Peyer's patch (tissue), 4 donors: ENCODE measurements around the gene DTD2. TPM values are rescaled to one million over a fixed set of nuclear protein-coding genes. Genes with fewer than 3 reads are reported as not detected.

Source experiments
- DNase-seq, 3 donors: peaks; one replicate each; pipeline ENCODE4 v3.0.0-alpha.2; 2017 to 2019
- H3K27ac ChIP-seq, 4 donors: fragments of 200-600 bp; sonication (generic); one replicate each; pipeline ENCODE4 v1.5.1; 2016 to 2019
- H3K27me3 ChIP-seq, 2 donors: fragments of 200-600 bp; sonication (generic); one replicate each; pipeline ENCODE4 v1.5.1; 2019
- H3K36me3 ChIP-seq, 3 donors: fragments of 200-600 bp; sonication (generic); one replicate each; pipeline ENCODE4 v1.5.1; 2016 to 2019
- H3K4me1 ChIP-seq, 4 donors: fragments of 200-600 bp; sonication (generic); one replicate each; pipeline ENCODE4 v1.5.1; 2016 to 2019
- H3K4me3 ChIP-seq, 4 donors: fragments of 200-600 bp; sonication (generic); 1 replicate in 3 of 4; 2 replicates in 1 of 4; pipeline ENCODE4 v1.5.1; 2016 to 2019; ENCODE audit warnings: mild to moderate bottlenecking in 1 of 4
- H3K9me3 ChIP-seq, 4 donors: fragments of 200-600 bp; sonication (generic); one replicate each; pipeline ENCODE4 v1.5.1; 2016 to 2019; ENCODE audit warnings: mild to moderate bottlenecking in 1 of 4
- POLR2A ChIP-seq, 2 donors: fragments of 450-650 bp; IDR thresholded peaks; one replicate each; pipeline ENCODE4 v1.5.1; 2017; ENCODE audit warnings: antibody characterized with exemption in 2 of 2, mild to moderate bottlenecking in 2 of 2, moderate library complexity in 2 of 2
- total RNA-seq, 4 donors: library from RNA; depleted of rRNA; stranded (reverse); fragments of >200 nt; gene quantifications; one replicate each; pipeline ENCODE4 v1.1.0, GENCODE V29; 2016
- TF ChIP-seq, protein P1 (sequence below), 6 experiments: fragments of 450-650 bp in 4 of 6; fragments of 200-600 bp in 2 of 6; sonication (generic) in 1 of 6; IDR thresholded peaks; one replicate each; pipeline ENCODE4 v1.5.1; 2017 to 2019; ENCODE audit warnings: antibody characterized with exemption in 6 of 6, mild to moderate bottlenecking in 3 of 6, moderate library complexity in 1 of 6

Gene DTD2
- total RNA-seq, 4 donors from 2014 or later, result 15.7 to 24.4 (median 18.9) TPM

DNA sequence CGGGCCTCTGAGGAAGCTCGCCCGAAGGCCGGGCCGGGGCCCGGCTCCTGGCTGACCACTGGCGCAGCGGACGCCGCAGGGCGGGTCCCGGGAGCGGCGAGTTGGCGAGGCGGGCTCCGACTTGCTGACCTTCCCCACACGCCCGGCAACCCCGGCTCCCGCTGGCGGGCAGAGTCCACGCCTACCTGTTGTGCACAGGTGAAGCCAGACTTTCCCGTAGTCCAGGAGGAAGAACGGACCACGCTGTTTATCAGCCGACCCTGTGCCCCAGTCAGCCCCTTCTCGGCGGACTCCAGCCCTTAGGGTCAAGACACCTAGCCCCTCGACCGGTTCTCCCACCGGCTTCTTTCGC lies 37.4 kb downstream of the DTD2 start:
- TF ChIP-seq POLR2A (IDR thresholded peaks at IDR 0.05), result no peak
- TF ChIP-seq, protein P1, sequence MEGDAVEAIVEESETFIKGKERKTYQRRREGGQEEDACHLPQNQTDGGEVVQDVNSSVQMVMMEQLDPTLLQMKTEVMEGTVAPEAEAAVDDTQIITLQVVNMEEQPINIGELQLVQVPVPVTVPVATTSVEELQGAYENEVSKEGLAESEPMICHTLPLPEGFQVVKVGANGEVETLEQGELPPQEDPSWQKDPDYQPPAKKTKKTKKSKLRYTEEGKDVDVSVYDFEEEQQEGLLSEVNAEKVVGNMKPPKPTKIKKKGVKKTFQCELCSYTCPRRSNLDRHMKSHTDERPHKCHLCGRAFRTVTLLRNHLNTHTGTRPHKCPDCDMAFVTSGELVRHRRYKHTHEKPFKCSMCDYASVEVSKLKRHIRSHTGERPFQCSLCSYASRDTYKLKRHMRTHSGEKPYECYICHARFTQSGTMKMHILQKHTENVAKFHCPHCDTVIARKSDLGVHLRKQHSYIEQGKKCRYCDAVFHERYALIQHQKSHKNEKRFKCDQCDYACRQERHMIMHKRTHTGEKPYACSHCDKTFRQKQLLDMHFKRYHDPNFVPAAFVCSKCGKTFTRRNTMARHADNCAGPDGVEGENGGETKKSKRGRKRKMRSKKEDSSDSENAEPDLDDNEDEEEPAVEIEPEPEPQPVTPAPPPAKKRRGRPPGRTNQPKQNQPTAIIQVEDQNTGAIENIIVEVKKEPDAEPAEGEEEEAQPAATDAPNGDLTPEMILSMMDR (IDR thresholded peaks at IDR 0.05), result no peak
- H3K27me3 ChIP-seq, result no peaks in the 10 kb centered on the region
- peaks cover 0 to 13% (median 4%) of the 10 kb centered on the region in 4 donors for H3K4me1 ChIP-seq
- H3K27ac ChIP-seq, result peak overlapping the region; percentile 80 to 95 (median 89)
- peak overlapping the region; percentile 86 to 99 (median 93) for H3K4me3 ChIP-seq
- no peaks in the 10 kb centered on the region for H3K36me3 ChIP-seq
- H3K9me3 ChIP-seq, result no peaks in the 10 kb centered on the region
- peak; percentile 38 to 89 (median 80) for DNase-seq

DNA sequence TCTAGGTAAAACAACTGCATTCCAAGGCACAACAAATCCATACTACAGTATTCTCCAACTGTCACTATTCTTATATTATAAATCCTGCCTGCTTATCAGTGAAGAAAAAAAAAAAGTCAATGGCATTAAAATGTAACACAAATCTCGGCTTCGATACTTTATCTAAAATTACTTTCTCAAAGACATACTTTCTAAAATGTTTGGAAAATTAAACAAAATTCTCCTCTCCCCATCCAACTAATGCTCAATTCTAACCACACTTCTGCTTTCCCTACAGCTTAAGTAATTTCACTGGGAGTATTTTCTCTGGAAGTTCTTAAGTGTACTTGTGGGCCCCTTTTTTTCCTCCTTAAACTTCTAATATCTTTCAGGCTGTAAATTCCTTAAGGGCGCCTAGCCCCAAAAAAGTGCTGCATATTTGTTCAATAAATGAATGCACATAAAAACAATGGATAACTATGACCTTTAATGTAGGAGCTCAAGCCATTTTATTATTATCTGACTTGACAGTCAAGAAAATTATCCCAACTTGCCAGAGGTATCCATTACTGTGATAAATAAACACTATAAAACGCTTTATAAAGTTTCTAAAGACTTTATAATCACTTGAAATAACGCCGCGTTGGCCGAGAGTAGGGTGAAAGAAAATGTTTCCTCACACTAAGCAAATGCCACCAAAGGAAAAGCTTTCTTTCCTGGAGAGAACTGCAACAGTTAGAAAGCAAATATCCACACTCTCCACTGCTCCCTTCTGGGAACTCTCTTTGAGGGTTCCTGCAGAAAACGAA lies 37.9 kb downstream of the DTD2 start:
- no peaks in the 10 kb centered on the region for H3K27me3 ChIP-seq
- H3K36me3 ChIP-seq, result no peaks in the 10 kb centered on the region
- H3K4me3 ChIP-seq, result peak overlapping the region; percentile 86 to 99 (median 93)
- peak overlapping the region; percentile 80 to 95 (median 89) for H3K27ac ChIP-seq
- H3K9me3 ChIP-seq, result no peaks in the 10 kb centered on the region
- peaks cover 0 to 13% (median 4%) of the 10 kb centered on the region in 4 donors for H3K4me1 ChIP-seq
- DNase-seq, result no peak
- no peak for TF ChIP-seq POLR2A (IDR thresholded peaks at IDR 0.05)
- TF ChIP-seq, protein P1 (IDR thresholded peaks at IDR 0.05), result no peak

DNA sequence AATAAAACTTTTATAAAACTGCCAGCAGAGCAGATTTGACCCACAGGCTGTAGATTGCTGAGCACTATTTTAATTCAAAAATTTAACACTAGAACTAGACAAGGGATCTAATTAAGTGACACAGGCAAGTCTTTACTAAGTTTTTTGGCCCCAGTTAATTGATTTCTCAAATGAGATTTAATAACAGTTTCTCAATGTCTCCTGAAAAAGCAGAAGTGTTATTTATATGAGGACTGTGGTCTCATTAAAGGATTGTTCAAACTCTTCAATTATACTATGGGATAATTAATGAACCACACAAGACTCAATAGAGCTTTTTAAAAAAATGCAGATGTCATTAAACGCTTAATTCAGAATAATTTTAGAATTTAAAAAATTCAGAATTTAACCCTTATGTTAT lies 38.9 kb downstream of the DTD2 start:
- TF ChIP-seq, protein P1 (IDR thresholded peaks at IDR 0.05), result no peak
- no peak for TF ChIP-seq POLR2A (IDR thresholded peaks at IDR 0.05)
- no peak for DNase-seq
- no peaks in the 10 kb centered on the region for H3K27me3 ChIP-seq
- H3K4me1 ChIP-seq, result peaks cover 0 to 13% (median 4%) of the 10 kb centered on the region in 4 donors
- no peak overlapping the region for H3K4me3 ChIP-seq
- H3K27ac ChIP-seq, result no peak overlapping the region
- H3K9me3 ChIP-seq, result no peaks in the 10 kb centered on the region
- no peaks in the 10 kb centered on the region for H3K36me3 ChIP-seq

DNA sequence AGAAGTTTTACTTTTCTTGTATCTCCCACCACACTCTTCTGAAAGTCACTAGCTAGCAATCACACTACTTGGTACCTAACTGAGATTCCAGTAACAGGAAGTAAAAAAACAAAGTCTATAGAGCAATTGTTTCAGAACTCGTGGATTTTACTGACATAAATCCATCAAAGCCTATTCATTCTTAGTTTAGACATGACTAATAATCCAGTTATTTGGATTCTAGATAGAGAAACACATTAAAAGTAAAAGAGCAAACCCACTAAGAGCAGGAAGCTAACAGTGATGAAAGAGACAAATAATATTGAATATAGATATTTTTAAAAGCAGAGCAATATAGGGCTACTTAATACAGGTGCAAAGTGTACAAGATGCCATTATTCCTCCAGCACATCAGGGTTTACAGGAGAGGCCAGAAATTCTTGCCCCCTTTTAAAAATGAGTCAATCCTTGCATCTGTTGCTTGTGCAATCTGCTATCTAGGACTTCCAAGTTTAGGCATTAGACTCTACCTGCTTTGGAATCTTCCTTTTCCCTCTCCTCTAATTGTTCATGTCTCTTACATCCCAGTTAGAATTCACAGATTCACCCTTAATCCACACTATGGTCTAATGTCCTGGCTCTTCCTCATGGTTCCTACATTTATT lies 43.0 kb downstream of the DTD2 start:
- H3K27ac ChIP-seq, result no peak overlapping the region
- H3K4me3 ChIP-seq, result no peak overlapping the region
- H3K4me1 ChIP-seq, result peaks cover 0 to 19% (median 2%) of the 10 kb centered on the region in 4 donors
- no peaks in the 10 kb centered on the region for H3K27me3 ChIP-seq
- TF ChIP-seq, protein P1 (IDR thresholded peaks at IDR 0.05), result no peak
- TF ChIP-seq POLR2A (IDR thresholded peaks at IDR 0.05), result no peak
- H3K9me3 ChIP-seq, result no peaks in the 10 kb centered on the region
- DNase-seq, result no peak
- no peaks in the 10 kb centered on the region for H3K36me3 ChIP-seq

DNA sequence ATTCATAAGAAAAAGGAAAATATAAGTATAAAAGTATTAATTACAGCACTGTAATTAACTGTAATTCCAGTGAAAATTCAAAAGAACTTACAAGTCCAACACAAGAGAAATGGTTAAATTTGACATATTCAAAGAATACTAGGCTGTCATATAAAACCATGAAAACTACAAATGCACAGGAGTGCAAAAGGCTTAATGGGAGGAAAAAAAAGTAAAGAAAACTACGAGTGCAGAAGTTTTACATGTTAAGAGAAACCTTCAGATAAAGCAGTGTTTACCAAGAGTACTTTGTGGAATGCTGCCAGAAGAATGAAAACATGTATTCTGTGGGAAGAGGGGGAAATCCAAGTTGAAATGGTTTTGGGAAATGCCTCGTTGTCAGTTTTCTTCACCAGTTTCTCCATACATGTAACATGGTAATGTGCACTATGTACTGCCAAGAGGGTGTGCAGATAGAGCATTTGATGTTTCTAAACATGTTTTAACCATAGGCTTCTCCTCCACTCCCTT lies 46.0 kb downstream of the DTD2 start:
- no peak overlapping the region for H3K4me3 ChIP-seq

More for the DNA sequence above, 46.0 kb downstream of the DTD2 start:
- peaks cover 0 to 7% (median 0%) of the 10 kb centered on the region in 4 donors for H3K4me1 ChIP-seq
- H3K27me3 ChIP-seq, result no peaks in the 10 kb centered on the region
- no peaks in the 10 kb centered on the region for H3K9me3 ChIP-seq
- TF ChIP-seq, protein P1 (IDR thresholded peaks at IDR 0.05), result no peak
- no peak for TF ChIP-seq POLR2A (IDR thresholded peaks at IDR 0.05)
- H3K27ac ChIP-seq, result no peak overlapping the region
- no peaks in the 10 kb centered on the region for H3K36me3 ChIP-seq
- no peak for DNase-seq
